ENCODE measurements around the gene GRIA4.

DNA sequence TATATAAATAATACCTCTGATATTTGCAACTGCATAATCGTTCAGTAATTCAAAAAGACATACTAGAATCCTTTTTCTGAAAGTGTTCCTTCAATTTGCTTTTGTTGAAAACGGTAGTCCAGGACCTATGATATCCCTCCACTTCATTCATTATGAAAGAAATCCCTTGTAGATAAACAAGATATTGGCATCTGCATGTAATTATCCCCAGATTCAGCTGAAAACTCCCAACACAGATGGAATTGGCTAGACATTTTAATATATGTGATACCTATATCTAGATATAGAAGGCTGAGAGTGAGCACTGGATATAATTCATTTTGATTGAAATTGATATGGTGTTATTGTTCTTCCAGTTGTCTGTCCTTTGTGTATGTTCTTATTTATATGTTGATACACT, 302.8 kb downstream of the GRIA4 start:
- TF ChIP-seq, protein P1, sequence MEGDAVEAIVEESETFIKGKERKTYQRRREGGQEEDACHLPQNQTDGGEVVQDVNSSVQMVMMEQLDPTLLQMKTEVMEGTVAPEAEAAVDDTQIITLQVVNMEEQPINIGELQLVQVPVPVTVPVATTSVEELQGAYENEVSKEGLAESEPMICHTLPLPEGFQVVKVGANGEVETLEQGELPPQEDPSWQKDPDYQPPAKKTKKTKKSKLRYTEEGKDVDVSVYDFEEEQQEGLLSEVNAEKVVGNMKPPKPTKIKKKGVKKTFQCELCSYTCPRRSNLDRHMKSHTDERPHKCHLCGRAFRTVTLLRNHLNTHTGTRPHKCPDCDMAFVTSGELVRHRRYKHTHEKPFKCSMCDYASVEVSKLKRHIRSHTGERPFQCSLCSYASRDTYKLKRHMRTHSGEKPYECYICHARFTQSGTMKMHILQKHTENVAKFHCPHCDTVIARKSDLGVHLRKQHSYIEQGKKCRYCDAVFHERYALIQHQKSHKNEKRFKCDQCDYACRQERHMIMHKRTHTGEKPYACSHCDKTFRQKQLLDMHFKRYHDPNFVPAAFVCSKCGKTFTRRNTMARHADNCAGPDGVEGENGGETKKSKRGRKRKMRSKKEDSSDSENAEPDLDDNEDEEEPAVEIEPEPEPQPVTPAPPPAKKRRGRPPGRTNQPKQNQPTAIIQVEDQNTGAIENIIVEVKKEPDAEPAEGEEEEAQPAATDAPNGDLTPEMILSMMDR (IDR thresholded peaks at IDR 0.05; ENCODE audit: insufficient read depth, low read length, poor library complexity, severe bottlenecking) = no peak
- TF ChIP-seq EZH2phosphoT487 (conservative IDR thresholded peaks at IDR 0.05; ENCODE audit: low read length) = no peak
